NCI-H460 (cell line): ENCODE measurements around the gene COL20A1. TPM values are rescaled to one million over a fixed set of nuclear protein-coding genes. Genes with fewer than 3 reads are reported as not detected.

Source experiments
- DNase-seq: peaks from one replicate; pipeline ENCODE4 v3.0.0-alpha.2; 2016; ENCODE audit warnings: low read depth; ENCODE audit errors: extremely low read depth
- small RNA-seq, 2 experiments: library from RNA; depleted of rRNA; stranded (forward); fragments of <200 nt; gene quantifications; one replicate each; pipeline ENCODE3, GENCODE V24; 2014
- total RNA-seq: library from RNA; depleted of rRNA; stranded (reverse); fragments of >200 nt; shearing (Covaris generic); gene quantifications from 2 replicates; pipeline ENCODE4 v1.2.3, GENCODE V29; 2014; rRNA removed

COL20A1 gene
- total RNA-seq, 1 experiment from 2014 or later, result 0.10 TPM

GRCh38 chr20:63384336-63384735 lies 91.3 kb downstream of the COL20A1 start:
- no peak for DNase-seq

Small RNA genes lying within 50 kb of the gene (small RNA-seq; reads per million reads assigned to genes)
- gene MIR4326, result 0.23 to 2.6 reads per million in 2 experiments
- gene RNU6-994P, result 0 to 0.02 reads per million in 2 experiments

Other genes starting within 250 kb of the COL20A1 start
- 19.0 and 21.1 TPM in 2 replicates for gene YTHDF1, start 77.1 kb upstream of the COL20A1 start, total RNA-seq
- 0.57 TPM in 1 of 2 replicates, not detected in the other for gene BIRC7, start 57.3 kb upstream of the COL20A1 start, total RNA-seq
- not detected in 2 replicates for gene NKAIN4, start 38.7 kb upstream of the COL20A1 start, total RNA-seq
- gene ARFGAP1, start 20.4 kb upstream of the COL20A1 start, total RNA-seq, result 32.3 and 37.4 TPM in 2 replicates
- 0.84 TPM in 1 of 2 replicates, not detected in the other for gene CHRNA4, start 68.2 kb downstream of the COL20A1 start, total RNA-seq
- gene KCNQ2, start 179.5 kb downstream of the COL20A1 start, total RNA-seq, result 0.17 TPM in 1 of 2 replicates, not detected in the other
- gene EEF1A2, start 205.9 kb downstream of the COL20A1 start, total RNA-seq, result 224 and 275 TPM in 2 replicates
- 44.7 and 63.2 TPM in 2 replicates for gene PPDPF, start 227.6 kb downstream of the COL20A1 start, total RNA-seq
- gene PTK6, start 244.2 kb downstream of the COL20A1 start, total RNA-seq, result 1.5 and 2.2 TPM in 2 replicates